Measurements from ENCODE around the gene RRP1. TPM values are rescaled to one million over a fixed set of nuclear protein-coding genes. Genes with fewer than 3 reads are reported as not detected.

Gene RRP1
- total RNA-seq, 1 experiment from 2014 or later = 53.9 TPM

DNA sequence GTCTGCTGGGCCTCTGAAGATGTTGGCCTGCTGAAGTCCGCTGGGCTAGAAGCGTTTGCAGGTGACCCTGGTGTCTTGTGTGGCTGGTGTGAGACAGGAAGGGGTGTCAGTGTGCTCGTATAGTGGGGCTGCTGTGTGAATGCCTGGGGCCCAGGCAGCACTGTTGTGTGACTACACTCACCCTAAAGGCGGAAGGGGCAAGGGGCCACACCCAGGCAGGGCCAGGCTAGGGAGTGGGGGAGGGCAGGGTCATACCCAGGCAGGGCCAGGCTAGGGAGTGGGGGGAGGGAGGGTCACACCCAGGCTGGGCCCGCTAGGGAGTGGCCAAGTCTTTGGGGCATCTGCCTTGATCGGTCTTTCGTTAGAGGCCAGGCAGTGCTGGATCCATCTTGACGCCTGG lies 45.4 kb upstream of the RRP1 start:
- no peak for ATAC-seq
- Histone ChIP-seq H3K27ac (ENCODE audit: low read depth, low read length) (no peak overlapping the region), H3K4me3 (replicated peaks in 1 of 2; ENCODE audit: low read depth in 1 of 2, low read length in 2 of 2) (no peak overlapping the region), H3K4me1 (ENCODE audit: control insufficient read depth in 1 of 2, insufficient read depth in 2 of 2, low read length in 2 of 2) (peaks cover 0 to 30% of the 10 kb centered on the region in 2 experiments; a peak in 2 of 4 replicates), H3K9me2 (ENCODE audit: insufficient read depth) (no peaks in the 10 kb centered on the region), H3K27me3 (ENCODE audit: insufficient read depth, low read length) (no peaks in the 10 kb centered on the region), H3K36me3 (ENCODE audit: control insufficient read depth in 1 of 2, insufficient read depth in 2 of 2, low read length in 2 of 2) (peaks cover 19 to 25% of the 10 kb centered on the region in 2 experiments; a peak in 3 of 4 replicates), H3K4me2 (ENCODE audit: low read length) (no peak overlapping the region), H3K9me3 (ENCODE audit: control insufficient read depth in 1 of 2, insufficient read depth in 1 of 2, low read depth in 1 of 2, low read length in 2 of 2) (no peaks in the 10 kb centered on the region), H3K9ac (ENCODE audit: low read length) (no peak overlapping the region), H3K79me2 (ENCODE audit: insufficient read depth, low read length) (peaks cover 10% of the 10 kb centered on the region; the same call in 1 of the 2 replicates), H2AFZ (ENCODE audit: low read depth, low read length, poor library complexity, severe bottlenecking) (no peak overlapping the region), H4K20me1 (ENCODE audit: insufficient read depth) (0 out of 2 replicates have a peak, but pooled peaks cover 6% of the 10 kb centered on the region)
- ChIA-PET POLR2A (no interaction called here), CTCF (no interaction called here), RAD21 (ENCODE audit: low non-redundant PET in 1 of 2, low total read pairs in 2 of 2, uncharacterized antibody in 2 of 2, unreplicated experiment in 2 of 2) (no interaction called here)
- no peak for TF ChIP-seq SRF (IDR thresholded peaks at IDR 0.05; ENCODE audit: low read depth)
- no peak for DNase-seq (ENCODE audit: low read depth, low spot score)
- intact Hi-C loops (cut with micrococcal nuclease) = no loop called here
- BruUV-seq (replicated peaks) = TSS peak; percentile 28

DNA sequence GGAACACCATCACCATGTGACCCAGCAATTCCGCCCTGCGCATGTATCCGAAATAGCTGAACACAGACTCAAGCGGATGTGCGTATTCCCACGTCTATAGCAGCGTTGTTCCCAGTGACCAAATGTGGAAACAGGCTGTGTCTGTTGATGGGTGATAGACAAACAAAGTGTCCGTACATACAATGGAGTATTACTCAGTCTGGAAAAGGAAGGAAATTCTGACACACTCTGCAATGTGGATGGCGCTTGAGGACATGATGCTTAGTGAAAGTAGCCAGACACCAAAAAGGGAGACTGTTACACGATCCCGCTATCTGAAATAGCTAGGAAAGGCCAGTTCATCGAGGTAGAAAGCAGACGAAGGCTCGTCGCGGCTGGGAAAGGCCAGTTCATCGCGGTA lies 44.7 kb upstream of the RRP1 start:
- no peak overlapping the region for H3K9ac ChIP-seq (ENCODE audit: low read length)
- DNase-seq (ENCODE audit: low read depth, low spot score) (no peak), ATAC-seq (no peak)
- no peaks in the 10 kb centered on the region for H3K27me3 ChIP-seq (ENCODE audit: insufficient read depth, low read length)
- H4K20me1 ChIP-seq (ENCODE audit: insufficient read depth) = 0 out of 2 replicates have a peak, but pooled peaks cover 6% of the 10 kb centered on the region
- POLR2A ChIA-PET = no interaction called here
- CTCF ChIA-PET = no interaction called here
- H3K9me2 ChIP-seq (ENCODE audit: insufficient read depth) = no peaks in the 10 kb centered on the region
- no peak overlapping the region for H2AFZ ChIP-seq (ENCODE audit: low read depth, low read length, poor library complexity, severe bottlenecking)
- H3K4me1 ChIP-seq (ENCODE audit: control insufficient read depth in 1 of 2, insufficient read depth in 2 of 2, low read length in 2 of 2) = peaks cover 0 to 28% of the 10 kb centered on the region in 2 experiments; a peak in 2 of 4 replicates
- H3K27ac ChIP-seq (ENCODE audit: low read depth, low read length) = no peak overlapping the region
- peaks cover 19 to 25% of the 10 kb centered on the region in 2 experiments; a peak in 3 of 4 replicates for H3K36me3 ChIP-seq (ENCODE audit: control insufficient read depth in 1 of 2, insufficient read depth in 2 of 2, low read length in 2 of 2)
- H3K79me2 ChIP-seq (ENCODE audit: insufficient read depth, low read length) = peaks cover 10% of the 10 kb centered on the region; the same call in 1 of the 2 replicates
- TF ChIP-seq YY1 (IDR thresholded peaks at IDR 0.05; ENCODE audit: extremely low read depth, insufficient replicate concordance, low read depth, low read length) (no peak), TCF7L2 (IDR thresholded peaks at IDR 0.05; ENCODE audit: borderline replicate concordance, extremely low read depth, insufficient read depth, insufficient read length) (no peak), POLR2A (IDR thresholded peaks at IDR 0.05; ENCODE audit: borderline replicate concordance, extremely low read depth, insufficient read depth, insufficient read length) (no peak), ZFX (IDR thresholded peaks at IDR 0.05) (no peak), FOSL1 (IDR thresholded peaks at IDR 0.05; ENCODE audit: low read depth) (no peak), EGR1 (IDR thresholded peaks at IDR 0.05; ENCODE audit: low read depth) (no peak), SRF (IDR thresholded peaks at IDR 0.05; ENCODE audit: low read depth) (no peak), POLR2AphosphoS5 (IDR thresholded peaks at IDR 0.05; ENCODE audit: low read depth, low read length) (no peak), CEBPB (IDR thresholded peaks at IDR 0.05; ENCODE audit: low read depth) (no peak), JUND (IDR thresholded peaks at IDR 0.05) (no peak), ZNF274 (IDR thresholded peaks at IDR 0.05; ENCODE audit: low read depth, low read length) (no peak), EZH2phosphoT487 (IDR thresholded peaks at IDR 0.05; ENCODE audit: borderline replicate concordance) (no peak), ELF1 (IDR thresholded peaks at IDR 0.05; ENCODE audit: borderline replicate concordance, low read depth) (no peak), RAD21 (IDR thresholded peaks at IDR 0.05; ENCODE audit: low read depth) (no peak), CBX3 (IDR thresholded peaks at IDR 0.05; ENCODE audit: low read depth) (no peak)
- TF ChIP-seq, protein P1, sequence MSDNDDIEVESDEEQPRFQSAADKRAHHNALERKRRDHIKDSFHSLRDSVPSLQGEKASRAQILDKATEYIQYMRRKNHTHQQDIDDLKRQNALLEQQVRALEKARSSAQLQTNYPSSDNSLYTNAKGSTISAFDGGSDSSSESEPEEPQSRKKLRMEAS (IDR thresholded peaks at IDR 0.05) = no peak
- TF ChIP-seq, protein P2, sequence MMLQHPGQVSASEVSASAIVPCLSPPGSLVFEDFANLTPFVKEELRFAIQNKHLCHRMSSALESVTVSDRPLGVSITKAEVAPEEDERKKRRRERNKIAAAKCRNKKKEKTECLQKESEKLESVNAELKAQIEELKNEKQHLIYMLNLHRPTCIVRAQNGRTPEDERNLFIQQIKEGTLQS (IDR thresholded peaks at IDR 0.05) = no peak
- H3K4me3 ChIP-seq (replicated peaks in 1 of 2; ENCODE audit: low read depth in 1 of 2, low read length in 2 of 2) = no peak overlapping the region
- H3K4me2 ChIP-seq (ENCODE audit: low read length) = no peak overlapping the region
- RAD21 ChIA-PET (ENCODE audit: low non-redundant PET in 1 of 2, low total read pairs in 2 of 2, uncharacterized antibody in 2 of 2, unreplicated experiment in 2 of 2) = no interaction called here
- H3K9me3 ChIP-seq (ENCODE audit: control insufficient read depth in 1 of 2, insufficient read depth in 1 of 2, low read depth in 1 of 2, low read length in 2 of 2) = no peaks in the 10 kb centered on the region
- BruUV-seq (replicated peaks) = no TSS peak
- intact Hi-C loops (cut with micrococcal nuclease) = no loop called here
